ENCODE results near the gene TTC21A. TPM values are rescaled to one million over a fixed set of nuclear protein-coding genes. Genes with fewer than 3 reads are reported as not detected.

TTC21A gene
- polyA plus RNA-seq, 1 donor (not counting 4 experiments of a cell fraction or from before 2014, with no cell fraction given), result 1.3 TPM

DNA sequence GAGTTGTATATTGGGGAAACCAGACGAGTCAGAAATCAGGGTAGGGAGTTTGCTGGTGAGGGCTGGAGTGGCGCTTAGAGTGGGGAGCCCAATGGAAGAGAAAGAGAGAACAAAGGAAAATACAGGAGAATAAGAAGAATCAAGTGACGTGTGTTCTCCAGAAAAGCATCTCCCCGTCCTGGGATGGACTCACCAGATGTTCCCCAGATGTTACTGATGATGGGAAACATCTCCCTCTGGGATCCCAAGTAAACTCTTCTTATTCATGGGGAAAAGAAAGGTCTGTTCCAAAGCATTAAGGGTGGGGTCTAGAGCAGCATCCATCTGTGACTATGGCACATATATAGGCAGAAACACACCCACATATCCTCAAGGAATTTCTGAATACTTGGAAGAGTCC lies 48.9 kb downstream of the TTC21A start:
- peaks cover 13% of the 10 kb centered on the region for H3K4me1 ChIP-seq (ENCODE audit: control insufficient read depth, extremely low read depth, insufficient read depth, low read length)
- no peaks in the 10 kb centered on the region for H3K79me2 ChIP-seq (ENCODE audit: control insufficient read depth, insufficient read depth, low read length)
- H4K20me1 ChIP-seq (ENCODE audit: control insufficient read depth, extremely low read depth, insufficient read depth, low read length), result peaks cover 2% of the 10 kb centered on the region
- dilution Hi-C loops (cut with MboI; ENCODE audit: extremely low pct_ligation_motif_present, low sequenced_read_pairs), result no loop called here
- H3K9me1 ChIP-seq (ENCODE audit: control insufficient read depth, extremely low read depth, insufficient read depth, low read length), result no peaks in the 10 kb centered on the region
- H3K4me3 ChIP-seq (ENCODE audit: control insufficient read depth in 2 of 3, extremely low read depth in 1 of 3, insufficient read depth in 2 of 3, low read depth in 1 of 3, low read length in 3 of 3), result no peak overlapping the region
- H3K36me3 ChIP-seq (ENCODE audit: control insufficient read depth in 2 of 2, extremely low read depth in 1 of 2, insufficient read depth in 2 of 2, low read length in 2 of 2), result no peaks in the 10 kb centered on the region
- DNase-seq (ENCODE audit: low read depth, low spot score) (no peak), FAIRE-seq (no peak)
- no peak overlapping the region for H2AFZ ChIP-seq (ENCODE audit: control insufficient read depth, low read length)
- H3K9ac ChIP-seq (ENCODE audit: control insufficient read depth, extremely low read depth, insufficient read depth, low read length), result no peak overlapping the region
- no peak for TF ChIP-seq EZH2 (IDR thresholded peaks at IDR 0.05; ENCODE audit: low read length)
- TF ChIP-seq, protein P1, sequence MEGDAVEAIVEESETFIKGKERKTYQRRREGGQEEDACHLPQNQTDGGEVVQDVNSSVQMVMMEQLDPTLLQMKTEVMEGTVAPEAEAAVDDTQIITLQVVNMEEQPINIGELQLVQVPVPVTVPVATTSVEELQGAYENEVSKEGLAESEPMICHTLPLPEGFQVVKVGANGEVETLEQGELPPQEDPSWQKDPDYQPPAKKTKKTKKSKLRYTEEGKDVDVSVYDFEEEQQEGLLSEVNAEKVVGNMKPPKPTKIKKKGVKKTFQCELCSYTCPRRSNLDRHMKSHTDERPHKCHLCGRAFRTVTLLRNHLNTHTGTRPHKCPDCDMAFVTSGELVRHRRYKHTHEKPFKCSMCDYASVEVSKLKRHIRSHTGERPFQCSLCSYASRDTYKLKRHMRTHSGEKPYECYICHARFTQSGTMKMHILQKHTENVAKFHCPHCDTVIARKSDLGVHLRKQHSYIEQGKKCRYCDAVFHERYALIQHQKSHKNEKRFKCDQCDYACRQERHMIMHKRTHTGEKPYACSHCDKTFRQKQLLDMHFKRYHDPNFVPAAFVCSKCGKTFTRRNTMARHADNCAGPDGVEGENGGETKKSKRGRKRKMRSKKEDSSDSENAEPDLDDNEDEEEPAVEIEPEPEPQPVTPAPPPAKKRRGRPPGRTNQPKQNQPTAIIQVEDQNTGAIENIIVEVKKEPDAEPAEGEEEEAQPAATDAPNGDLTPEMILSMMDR (optimal IDR thresholded peaks at IDR 0.05 in 1 of 3, IDR thresholded peaks at IDR 0.05 in 1 of 3, conservative IDR thresholded peaks at IDR 0.05 in 1 of 3; ENCODE audit: extremely low read depth in 1 of 3, insufficient read depth in 2 of 3, low read length in 3 of 3), result no peak
- no peaks in the 10 kb centered on the region for H3K9me3 ChIP-seq (ENCODE audit: control insufficient read depth, low read depth, low read length)
- H3K4me2 ChIP-seq (ENCODE audit: control insufficient read depth, extremely low read depth, insufficient read depth, low read depth, low read length), result no peak overlapping the region
- no peak overlapping the region for H3K27ac ChIP-seq (ENCODE audit: control insufficient read depth, insufficient read depth, low read length)
- no peaks in the 10 kb centered on the region for H3K27me3 ChIP-seq (ENCODE audit: control insufficient read depth, extremely low read depth, insufficient read depth, low read length)

DNA sequence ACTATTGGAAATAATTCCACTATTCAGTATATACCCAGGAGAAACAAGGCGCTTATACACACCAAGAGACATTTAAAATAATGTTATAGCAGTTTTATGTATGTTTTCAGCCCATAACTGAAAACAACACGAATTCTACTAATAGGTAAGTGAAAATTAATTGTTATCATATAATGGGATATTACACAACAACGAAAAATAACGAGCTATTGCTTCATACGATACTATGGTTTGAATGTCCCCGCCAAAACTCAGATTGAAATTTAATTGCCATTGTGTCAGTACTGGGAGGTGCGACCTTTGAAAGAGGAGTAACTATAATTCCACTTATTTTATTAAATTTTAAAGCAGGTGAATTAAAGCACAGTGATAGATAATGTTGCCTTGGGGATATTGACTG lies 49.9 kb downstream of the TTC21A start:
- Histone ChIP-seq H3K36me3 (ENCODE audit: control insufficient read depth in 2 of 2, extremely low read depth in 1 of 2, insufficient read depth in 2 of 2, low read length in 2 of 2) (no peaks in the 10 kb centered on the region), H3K9me3 (ENCODE audit: control insufficient read depth, low read depth, low read length) (no peaks in the 10 kb centered on the region), H3K4me1 (ENCODE audit: control insufficient read depth, extremely low read depth, insufficient read depth, low read length) (peaks cover 4% of the 10 kb centered on the region), H4K20me1 (ENCODE audit: control insufficient read depth, extremely low read depth, insufficient read depth, low read length) (peaks cover 1% of the 10 kb centered on the region), H2AFZ (ENCODE audit: control insufficient read depth, low read length) (no peak overlapping the region), H3K9ac (ENCODE audit: control insufficient read depth, extremely low read depth, insufficient read depth, low read length) (no peak overlapping the region), H3K79me2 (ENCODE audit: control insufficient read depth, insufficient read depth, low read length) (no peaks in the 10 kb centered on the region), H3K27me3 (ENCODE audit: control insufficient read depth, extremely low read depth, insufficient read depth, low read length) (no peaks in the 10 kb centered on the region), H3K4me2 (ENCODE audit: control insufficient read depth, extremely low read depth, insufficient read depth, low read depth, low read length) (no peak overlapping the region), H3K27ac (ENCODE audit: control insufficient read depth, insufficient read depth, low read length) (no peak overlapping the region), H3K4me3 (ENCODE audit: control insufficient read depth in 2 of 3, extremely low read depth in 1 of 3, insufficient read depth in 2 of 3, low read depth in 1 of 3, low read length in 3 of 3) (no peak overlapping the region), H3K9me1 (ENCODE audit: control insufficient read depth, extremely low read depth, insufficient read depth, low read length) (no peaks in the 10 kb centered on the region)
- DNase-seq (ENCODE audit: low read depth, low spot score), result no peak
- TF ChIP-seq EZH2 (IDR thresholded peaks at IDR 0.05; ENCODE audit: low read length), result no peak
- TF ChIP-seq, protein P1 (optimal IDR thresholded peaks at IDR 0.05 in 1 of 3, IDR thresholded peaks at IDR 0.05 in 1 of 3, conservative IDR thresholded peaks at IDR 0.05 in 1 of 3; ENCODE audit: extremely low read depth in 1 of 3, insufficient read depth in 2 of 3, low read length in 3 of 3), result no peak
- dilution Hi-C loops (cut with MboI; ENCODE audit: extremely low pct_ligation_motif_present, low sequenced_read_pairs), result no loop called here
- no peak for FAIRE-seq
